ENCODE results near the gene MXRA7. TPM values are rescaled to one million over a fixed set of nuclear protein-coding genes. Genes with fewer than 3 reads are reported as not detected.
"Not testable (repeated sequence)": the region's sequence is repeated elsewhere in the genome, so short reads cannot be mapped to it uniquely, and the experiment has no call there.

Gene MXRA7
- total RNA-seq, 1 experiment from 2014 or later, result 30.8 TPM

- not testable (repeated sequence) for DNase-seq (ENCODE audit: extremely low read depth, low read depth)
Observed at GRCh38 chr17:76698466-76698977, 12.2 kb downstream of the MXRA7 start.

GRCh38 chr17:76697702-76698465 lies 12.9 kb downstream of the MXRA7 start:
- DNase-seq (ENCODE audit: extremely low read depth, low read depth), result no peak

- DNase-seq (ENCODE audit: extremely low read depth, low read depth), result no peak
Observed at GRCh38 chr17:76696763-76697701, 13.7 kb downstream of the MXRA7 start.

- DNase-seq (ENCODE audit: extremely low read depth, low read depth), result no peak
Observed at GRCh38 chr17:76695059-76695831, 15.5 kb downstream of the MXRA7 start.

GRCh38 chr17:76691379-76692191 lies 19.2 kb downstream of the MXRA7 start:
- DNase-seq (ENCODE audit: extremely low read depth, low read depth), result no peak

GRCh38 chr17:76690596-76691280 lies 20.0 kb downstream of the MXRA7 start:
- DNase-seq (ENCODE audit: extremely low read depth, low read depth), result no peak

GRCh38 chr17:76689859-76690258 lies 20.9 kb downstream of the MXRA7 start:
- DNase-seq (ENCODE audit: extremely low read depth, low read depth), result no peak

GRCh38 chr17:76688165-76688622 lies 22.6 kb downstream of the MXRA7 start:
- DNase-seq (ENCODE audit: extremely low read depth, low read depth), result no peak

GRCh38 chr17:76687298-76688164 lies 23.2 kb downstream of the MXRA7 start:
- DNase-seq (ENCODE audit: extremely low read depth, low read depth), result no peak

- no peak for DNase-seq (ENCODE audit: extremely low read depth, low read depth)
Observed at GRCh38 chr17:76686538-76687297, 24.0 kb downstream of the MXRA7 start.

GRCh38 chr17:76685846-76686245 lies 24.9 kb downstream of the MXRA7 start:
- no peak for DNase-seq (ENCODE audit: extremely low read depth, low read depth)

GRCh38 chr17:76685366-76685765 lies 25.4 kb downstream of the MXRA7 start:
- DNase-seq (ENCODE audit: extremely low read depth, low read depth), result no peak

- DNase-seq (ENCODE audit: extremely low read depth, low read depth), result no peak
Observed at GRCh38 chr17:76684756-76685155, 26.0 kb downstream of the MXRA7 start.

- no peak for DNase-seq (ENCODE audit: extremely low read depth, low read depth)
Observed at GRCh38 chr17:76683921-76684745, 26.6 kb downstream of the MXRA7 start.

- DNase-seq (ENCODE audit: extremely low read depth, low read depth), result no peak
Observed at GRCh38 chr17:76683011-76683755, 27.6 kb downstream of the MXRA7 start.

- DNase-seq (ENCODE audit: extremely low read depth, low read depth), result no peak
Observed at GRCh38 chr17:76682296-76682695, 28.5 kb downstream of the MXRA7 start.

Data from NCI-H460 (cell line).